Smooth muscle cell (in vitro differentiated cells): Measurements from ENCODE around the gene DHRS12. TPM values are rescaled to one million over a fixed set of nuclear protein-coding genes. Genes with fewer than 3 reads are reported as not detected.
A peak's percentile ranks its signal among the peaks of the same experiment; 100 is the strongest.

ENCODE experiments used
- DNase-seq: peaks from one replicate; lab custom pipeline; 2025; ENCODE audit not compliant: unreplicated experiment; lab: John Stamatoyannopoulos, UW
- H2AFZ ChIP-seq: fragments of 200-600 bp; sonication (generic); 2 replicates; pipeline ENCODE4 v1.6.0; 2016; ENCODE audit warnings: antibody characterized with exemption, low read depth, mild to moderate bottlenecking
- H3F3A ChIP-seq: fragments of 200-600 bp; sonication (generic); 2 replicates; pipeline ENCODE4 v1.6.0; 2017; ENCODE audit warnings: antibody characterized with exemption, low read depth
- H3K27ac ChIP-seq: fragments of 200-600 bp; sonication (generic); 2 replicates; pipeline ENCODE4 v1.5.1; 2016; ENCODE audit warnings: low read depth, mild to moderate bottlenecking
- H3K27me3 ChIP-seq: fragments of 200-600 bp; sonication (generic); 2 replicates; pipeline ENCODE4 v1.6.1; 2016; ENCODE audit warnings: low read depth, mild to moderate bottlenecking
- H3K36me3 ChIP-seq: fragments of 200-600 bp; sonication (generic); 2 replicates; pipeline ENCODE4 v1.5.1; 2016; ENCODE audit warnings: low read depth
- H3K4me1 ChIP-seq: fragments of 200-600 bp; sonication (generic); 2 replicates; pipeline ENCODE4 v1.5.1; 2016; ENCODE audit warnings: low read depth
- H3K4me2 ChIP-seq: fragments of 200-600 bp; sonication (generic); 2 replicates; pipeline ENCODE4 v1.6.0; 2016; ENCODE audit warnings: mild to moderate bottlenecking
- H3K4me3 ChIP-seq: fragments of 200-600 bp; sonication (generic); 2 replicates; pipeline ENCODE4 v1.5.1; 2016; ENCODE audit warnings: mild to moderate bottlenecking
- H3K79me2 ChIP-seq: fragments of 200-600 bp; sonication (generic); 2 replicates; pipeline ENCODE4 v1.6.0; 2016; ENCODE audit warnings: low read depth, mild to moderate bottlenecking
- H3K9ac ChIP-seq: fragments of 200-600 bp; sonication (generic); 2 replicates; pipeline ENCODE4 v1.6.0; 2016; ENCODE audit warnings: low read depth
- H3K9me3 ChIP-seq: fragments of 200-600 bp; sonication (generic); replicated peaks from 2 replicates; pipeline ENCODE4 v1.5.1; 2016; ENCODE audit warnings: low read depth
- H4K20me1 ChIP-seq: fragments of 200-600 bp; sonication (generic); 2 replicates; pipeline ENCODE4 v1.6.0; 2016; ENCODE audit warnings: low read depth
- CTCF ChIP-seq: fragments of 200-600 bp; sonication (generic); IDR thresholded peaks from 2 replicates; pipeline ENCODE4 v1.5.1; 2017; ENCODE audit warnings: borderline replicate concordance, mild to moderate bottlenecking, antibody characterized with exemption; ENCODE audit not compliant: insufficient read depth, poor library complexity, severe bottlenecking
- WGBS: methylation state at CpG from one replicate; pipeline ENCODE4 v1.1.7; 2016; ENCODE audit warnings: low lambda C conversion rate; 5-methylcytosine and 5-hydroxymethylcytosine counted together
- polyA plus RNA-seq: library from polyadenylated mRNA; unstranded; fragments of >200 nt; fragmentation: Nextera tagmentation; extraction: Ambion mirVana; gene quantifications from 2 replicates; pipeline ENCODE4 v1.2.1, GENCODE V29; 2016
- total RNA-seq: library from RNA; depleted of rRNA; stranded (reverse); fragments of >200 nt; gene quantifications from 2 replicates; pipeline ENCODE4 v1.2.3, GENCODE V29; 2014

Gene DHRS12
- total and polyA plus RNA-seq, 2 experiments from 2014 or later: 5.7 to 9.9 TPM

DNA sequence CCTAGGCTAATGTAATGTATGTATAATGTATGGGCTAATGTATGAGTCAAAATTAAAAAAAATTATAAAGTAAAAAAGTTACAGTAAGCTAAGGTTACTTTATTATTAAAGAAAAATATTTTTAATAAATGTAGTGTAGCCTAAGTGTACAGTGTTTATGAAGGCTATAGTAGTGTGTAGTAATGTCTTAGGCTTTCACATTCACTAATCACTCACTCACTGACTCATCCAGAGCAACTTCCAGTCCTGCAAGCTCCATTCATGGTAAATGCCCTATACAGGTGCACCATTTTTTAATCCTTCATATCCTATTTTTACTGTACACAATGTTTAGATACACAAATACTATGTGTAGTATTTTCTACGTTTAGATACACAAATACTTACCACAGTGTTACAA is 42.8 kb upstream of the DHRS12 start:
- Histone ChIP-seq H3K27me3 (no peaks in the 10 kb centered on the region), H3K4me1 (no peaks in the 10 kb centered on the region), H4K20me1 (no peaks in the 10 kb centered on the region), H2AFZ (no peak overlapping the region), H3F3A (no peaks in the 10 kb centered on the region), H3K79me2 (no peaks in the 10 kb centered on the region), H3K4me3 (no peak overlapping the region), H3K9ac (no peak overlapping the region), H3K27ac (no peak overlapping the region), H3K4me2 (no peak overlapping the region), H3K36me3 (no peaks in the 10 kb centered on the region), H3K9me3 (no peaks in the 10 kb centered on the region)
- no peak for DNase-seq
- WGBS: 93% methylated on average over 1 of the region's 1 CpG
- TF ChIP-seq CTCF: no peak

DNA sequence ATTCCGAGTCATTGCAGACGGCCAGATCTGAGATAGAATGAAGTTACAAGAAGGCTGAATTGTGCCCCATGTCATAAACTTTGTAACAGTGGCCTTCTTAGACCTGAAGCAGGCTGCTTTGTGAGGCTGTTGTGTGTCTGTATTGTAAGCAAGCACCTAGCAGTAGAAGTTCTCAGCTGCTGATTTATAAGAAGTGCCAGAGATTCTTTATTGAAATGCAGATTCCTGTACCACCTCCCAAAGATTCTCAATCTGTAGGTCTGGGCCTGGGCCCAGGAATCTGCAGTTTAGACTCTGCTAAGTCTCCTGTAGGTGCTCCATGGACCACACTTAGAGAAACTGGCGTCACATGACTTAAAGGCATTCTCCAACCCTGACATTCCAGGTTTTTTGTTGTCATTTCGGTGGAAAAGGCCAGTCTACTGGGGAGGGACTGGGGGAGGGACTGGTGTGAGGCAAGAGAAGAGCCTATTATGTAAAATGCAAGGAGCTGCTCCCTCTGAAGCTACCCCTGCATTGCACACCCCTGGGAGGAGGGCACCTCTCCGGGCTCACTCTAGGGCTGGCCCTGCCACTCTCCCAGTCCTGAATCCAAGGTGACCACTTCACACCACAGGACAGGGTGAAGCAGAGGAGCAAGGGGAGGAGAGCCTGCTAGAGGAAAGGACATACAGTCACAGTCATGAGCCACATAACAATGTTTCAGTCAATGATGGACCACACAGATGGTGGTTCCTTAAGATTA is 41.8 kb upstream of the DHRS12 start:
- no peak for TF ChIP-seq CTCF
- Histone ChIP-seq H3K4me1 (no peaks in the 10 kb centered on the region), H4K20me1 (no peaks in the 10 kb centered on the region), H2AFZ (peak overlapping the region; percentile 83), H3K36me3 (no peaks in the 10 kb centered on the region), H3K4me2 (peak overlapping the region; percentile 77), H3K27me3 (no peaks in the 10 kb centered on the region), H3K4me3 (peak overlapping the region; percentile 27), H3K9ac (no peak overlapping the region), H3K9me3 (no peaks in the 10 kb centered on the region), H3F3A (no peaks in the 10 kb centered on the region), H3K79me2 (no peaks in the 10 kb centered on the region), H3K27ac (no peak overlapping the region)
- DNase-seq: no peak
- WGBS: 76% methylated on average over 5 of the region's 5 CpGs

- peak; percentile 93 for TF ChIP-seq CTCF
- peak within 1 kb of the TSS; percentile 77 for H3K4me2 ChIP-seq
- no peaks in the 10 kb centered on the region for H3F3A ChIP-seq
- no peaks in the 10 kb centered on the region for H3K79me2 ChIP-seq
- DNase-seq: peak; percentile 44
- H2AFZ ChIP-seq: peak within 1 kb of the TSS; percentile 83
- H3K9me3 ChIP-seq: no peaks in the 10 kb centered on the region
- no peak within 1 kb of the TSS for H3K27ac ChIP-seq
- no peak within 1 kb of the TSS for H3K9ac ChIP-seq
- H3K4me3 ChIP-seq: peak within 1 kb of the TSS; percentile 27
- H3K27me3 ChIP-seq: no peaks in the 10 kb centered on the region
- 40% methylated on average over 20 of the region's 20 CpGs for WGBS
- no peaks in the 10 kb centered on the region for H3K4me1 ChIP-seq
- no peaks in the 10 kb centered on the region for H3K36me3 ChIP-seq
- no peaks in the 10 kb centered on the region for H4K20me1 ChIP-seq
Observed at GRCh38 chr13:51844862-51845573, 41.1 kb upstream of the DHRS12 start, which contains the start of gene TMEM272. Gene TMEM272, minus strand, starts transcription at chr13:51845177. Its CDS starts 6,647 bp downstream, at chr13:51838530.
